Renal cortical epithelial cell (primary cell): ENCODE measurements around the gene KRTAP9-3. TPM values are rescaled to one million over a fixed set of nuclear protein-coding genes. Genes with fewer than 3 reads are reported as not detected.
"Not testable (repeated sequence)": the region's sequence is repeated elsewhere in the genome, so short reads cannot be mapped to it uniquely, and the experiment has no call there.

Experiments
- DNase-seq: peaks from one replicate; pipeline ENCODE4 v3.0.0-alpha.2; 2011; ENCODE audit warnings: low read depth
- total RNA-seq: library from RNA; depleted of rRNA; stranded (reverse); fragments of >200 nt; gene quantifications from 2 replicates; pipeline ENCODE4 v1.2.3, GENCODE V29; 2014

KRTAP9-3 gene
- total RNA-seq, result not detected in 2 replicates

GRCh38 chr17:41232399-41233105 lies at the start of gene KRTAP9-3:
Gene KRTAP9-3 (plus strand): TSS chr17:41232449. CDS start chr17:41232502, 53 bp downstream.
- DNase-seq, result not testable (repeated sequence)

- no peak for DNase-seq
Measured at GRCh38 chr17:41184480-41184961, 47.7 kb upstream of the KRTAP9-3 start, which contains the start of gene KRTAP4-1. Gene KRTAP4-1 (minus strand): TSS chr17:41184911. CDS start chr17:41184854, 57 bp downstream.

GRCh38 chr17:41185001-41185400 lies 47.2 kb upstream of the KRTAP9-3 start:
- DNase-seq, result no peak

- no peak for DNase-seq
Measured at GRCh38 chr17:41186872-41187271, 45.4 kb upstream of the KRTAP9-3 start.

GRCh38 chr17:41189837-41190318 lies 42.4 kb upstream of the KRTAP9-3 start, which contains the start of gene KRTAP9-1:
Gene KRTAP9-1 (plus strand): TSS chr17:41189887. CDS start chr17:41189887, 0 bp downstream.
- DNase-seq, result not testable (repeated sequence)

GRCh38 chr17:41190328-41190727 lies 41.9 kb upstream of the KRTAP9-3 start:
- no peak for DNase-seq

GRCh38 chr17:41196068-41196467 lies 36.2 kb upstream of the KRTAP9-3 start:
- DNase-seq, result no peak

- DNase-seq, result no peak
Measured at GRCh38 chr17:41199421-41200078, 32.7 kb upstream of the KRTAP9-3 start.

GRCh38 chr17:41211845-41212466 lies 20.3 kb upstream of the KRTAP9-3 start:
- DNase-seq, result peak; percentile 57

GRCh38 chr17:41212524-41213169 lies 19.6 kb upstream of the KRTAP9-3 start:
- DNase-seq, result no peak

- DNase-seq, result no peak
Measured at GRCh38 chr17:41215681-41216080, 16.6 kb upstream of the KRTAP9-3 start.

- DNase-seq, result peak; percentile 1
Measured at GRCh38 chr17:41223821-41224220, 8.4 kb upstream of the KRTAP9-3 start.

- DNase-seq, result no peak
Measured at GRCh38 chr17:41226051-41226450, 6.2 kb upstream of the KRTAP9-3 start.

- not testable (repeated sequence) for DNase-seq
Measured at GRCh38 chr17:41226598-41227095, 5.6 kb upstream of the KRTAP9-3 start, which contains the start of gene KRTAP9-2. Gene KRTAP9-2 (plus strand): TSS chr17:41226648. CDS start chr17:41226655, 7 bp downstream.

- no peak for DNase-seq
Measured at GRCh38 chr17:41230094-41230493, 2.2 kb upstream of the KRTAP9-3 start.

- DNase-seq, result no peak
Measured at GRCh38 chr17:41231731-41232130, 518 bp upstream of the KRTAP9-3 start.

GRCh38 chr17:41237116-41237515 lies 4.9 kb downstream of the KRTAP9-3 start:
- not testable (repeated sequence) for DNase-seq

- not testable (repeated sequence) for DNase-seq
Measured at GRCh38 chr17:41237949-41238437, 5.7 kb downstream of the KRTAP9-3 start, which contains the start of gene KRTAP9-8. Gene KRTAP9-8 (plus strand): TSS chr17:41237999. CDS start chr17:41238052, 53 bp downstream.

GRCh38 chr17:41246995-41247787 lies 14.9 kb downstream of the KRTAP9-3 start:
- not testable (repeated sequence) for DNase-seq

- not testable (repeated sequence) for DNase-seq
Measured at GRCh38 chr17:41249637-41250240, 17.5 kb downstream of the KRTAP9-3 start, which contains the start of gene KRTAP9-4. Gene KRTAP9-4 (plus strand): TSS chr17:41249687. CDS start chr17:41249721, 34 bp downstream.
